Kidney (tissue), 14 donors: ENCODE measurements around the gene SPATA19. TPM values are rescaled to one million over a fixed set of nuclear protein-coding genes. Genes with fewer than 3 reads are reported as not detected.
A peak's percentile ranks its signal among the peaks of the same experiment; 100 is the strongest.

Source experiments
- DNase-seq, 5 donors: peaks; one replicate each; pipeline ENCODE4 v3.0.0-alpha.2; 2013 to 2020
- FAIRE-seq: peaks from 2 replicates; lab custom pipeline; 2012; peaks lifted over from hg19 to GRCh38; lab: Jason Lieb, UNC
- H3K27ac ChIP-seq, 2 donors: one replicate each; pipeline ENCODE4 v1.7.0; 2013; ENCODE audit warnings: low read depth in 2 of 2, low read length in 2 of 2, inconsistent platforms in 1 of 2
- H3K27me3 ChIP-seq: one replicate; pipeline ENCODE4 v1.7.1; 2013; ENCODE audit warnings: low read length, inconsistent platforms; ENCODE audit not compliant: control insufficient read depth, insufficient read depth
- H3K36me3 ChIP-seq, 3 donors: one replicate each; pipeline versions ENCODE4 v1.7.0 to v1.7.1; 2013; ENCODE audit warnings: low read length in 3 of 3, control low read depth in 1 of 3, inconsistent platforms in 1 of 3; ENCODE audit not compliant: insufficient read depth in 3 of 3, control insufficient read depth in 2 of 3
- H3K4me1 ChIP-seq, 3 donors: one replicate each; pipeline versions ENCODE4 v1.7.0 to v1.7.1; 2013; ENCODE audit warnings: low read length in 3 of 3, inconsistent platforms in 1 of 3, low read depth in 1 of 3; ENCODE audit not compliant: control insufficient read depth in 2 of 3, insufficient read depth in 2 of 3
- H3K4me3 ChIP-seq, 3 donors: one replicate each; pipeline versions ENCODE4 v1.7.0 to v1.8.1; 2013; ENCODE audit warnings: low read length in 3 of 3, control low read depth in 1 of 3, inconsistent platforms in 1 of 3
- H3K9ac ChIP-seq, 3 donors: one replicate each; pipeline versions ENCODE4 v1.7.0 to v1.7.1; 2013; ENCODE audit warnings: low read length in 3 of 3, control low read depth in 1 of 3, inconsistent platforms in 1 of 3
- H3K9me3 ChIP-seq, 3 donors: one replicate each; pipeline versions ENCODE4 v1.7.0 to v1.7.1; 2013; ENCODE audit warnings: low read length in 3 of 3, control low read depth in 1 of 3, inconsistent platforms in 1 of 3; ENCODE audit not compliant: control insufficient read depth in 2 of 3, insufficient read depth in 1 of 3
- intact Hi-C: fragments of 100-400 bp; cut with DNase I; formaldehyde crosslinking; loops from one replicate; pipeline ENCODE4 v1.11.1; 2022
- polyA plus RNA-seq: library from polyadenylated mRNA; stranded (reverse); fragments of 350-450 nt; fragmentation: Illumina TruSeq; extraction: RNeasy Lipid Tissue Mini Kit (QIAGEN cat#74804); gene quantifications from one replicate; pipeline ENCODE4 v1.2.3, GENCODE V29; 2014; ENCODE audit warnings: low read depth, low replicate concordance; ENCODE audit not compliant: insufficient read depth
- total RNA-seq: library from RNA; stranded (reverse); fragmentation: NEBNext Ultra II Directional; extraction: Animal tissue kit (Norgen Biotek cat#: 25700); gene quantifications from one replicate; pipeline ENCODE4 v1.2.1, GENCODE V29; 2021
- TF ChIP-seq, protein P1 (sequence below): IDR thresholded peaks from 3 replicates; pipeline ENCODE4 v1.5.1; 2012; ENCODE audit warnings: mild to moderate bottlenecking, moderate library complexity, borderline replicate concordance; ENCODE audit not compliant: insufficient read depth; ENCODE audit errors: extremely low read depth
- donor health status: control.
- donor health status: control.
- donor health status: control.
- donor health status: control.
- donor health status: control.
- donor health status: DM: yes; HTN: yes; CAD: no.
- donor health status: Normal renal cell carcinoma (clear cell type).

SPATA19 gene
- total and polyA plus RNA-seq, 2 donors from 2014 or later: not detected

DNA sequence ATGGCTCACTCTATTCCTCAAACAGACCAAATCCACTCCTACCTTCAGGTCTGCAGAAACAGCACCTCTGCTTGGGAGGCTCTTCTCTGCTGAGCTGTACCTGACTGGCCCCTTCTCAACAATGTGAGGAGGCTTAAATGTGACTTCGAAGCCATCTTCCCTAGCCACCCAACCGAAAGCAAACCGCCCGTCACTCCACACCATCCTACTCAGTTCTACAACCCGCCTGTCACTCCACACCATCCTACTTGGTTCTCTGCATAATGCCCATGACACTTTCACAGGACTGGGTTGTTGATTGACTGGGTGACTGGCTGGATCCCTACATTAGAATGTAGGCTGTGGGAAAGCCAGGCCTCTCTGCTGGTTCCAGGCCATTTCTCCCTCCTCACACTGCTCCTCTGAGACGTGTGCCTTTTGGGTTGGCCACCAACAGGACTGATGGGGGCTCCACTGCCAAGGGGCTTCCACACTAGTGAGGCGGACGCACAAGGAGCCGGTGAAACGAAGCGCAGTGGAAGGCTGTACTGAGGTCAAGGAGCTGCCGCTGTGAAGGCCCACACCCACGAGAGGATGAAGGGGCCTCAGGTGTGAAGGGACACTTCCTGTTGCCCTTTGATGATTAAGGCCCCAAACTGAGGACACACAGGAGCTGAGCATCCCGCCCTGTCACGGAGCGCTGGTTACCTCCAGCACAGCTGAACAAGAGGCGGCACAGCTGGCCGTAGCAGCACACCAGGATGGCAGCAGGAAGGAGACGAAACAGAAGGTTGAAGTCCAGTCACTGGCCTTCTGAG is 47.5 kb upstream of the SPATA19 start:
- FAIRE-seq (no peak), DNase-seq (peak in 1 of 5 donors; percentile 33)
- Histone ChIP-seq H3K4me3 (no peak overlapping the region), H3K4me1 (no peaks in the 10 kb centered on the region), H3K36me3 (no peaks in the 10 kb centered on the region), H3K27me3 (no peaks in the 10 kb centered on the region), H3K27ac (no peak overlapping the region), H3K9me3 (no peaks in the 10 kb centered on the region), H3K9ac (no peak overlapping the region)
- intact Hi-C loops: no loop called here
- TF ChIP-seq, protein P1, sequence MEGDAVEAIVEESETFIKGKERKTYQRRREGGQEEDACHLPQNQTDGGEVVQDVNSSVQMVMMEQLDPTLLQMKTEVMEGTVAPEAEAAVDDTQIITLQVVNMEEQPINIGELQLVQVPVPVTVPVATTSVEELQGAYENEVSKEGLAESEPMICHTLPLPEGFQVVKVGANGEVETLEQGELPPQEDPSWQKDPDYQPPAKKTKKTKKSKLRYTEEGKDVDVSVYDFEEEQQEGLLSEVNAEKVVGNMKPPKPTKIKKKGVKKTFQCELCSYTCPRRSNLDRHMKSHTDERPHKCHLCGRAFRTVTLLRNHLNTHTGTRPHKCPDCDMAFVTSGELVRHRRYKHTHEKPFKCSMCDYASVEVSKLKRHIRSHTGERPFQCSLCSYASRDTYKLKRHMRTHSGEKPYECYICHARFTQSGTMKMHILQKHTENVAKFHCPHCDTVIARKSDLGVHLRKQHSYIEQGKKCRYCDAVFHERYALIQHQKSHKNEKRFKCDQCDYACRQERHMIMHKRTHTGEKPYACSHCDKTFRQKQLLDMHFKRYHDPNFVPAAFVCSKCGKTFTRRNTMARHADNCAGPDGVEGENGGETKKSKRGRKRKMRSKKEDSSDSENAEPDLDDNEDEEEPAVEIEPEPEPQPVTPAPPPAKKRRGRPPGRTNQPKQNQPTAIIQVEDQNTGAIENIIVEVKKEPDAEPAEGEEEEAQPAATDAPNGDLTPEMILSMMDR: no peak

DNA sequence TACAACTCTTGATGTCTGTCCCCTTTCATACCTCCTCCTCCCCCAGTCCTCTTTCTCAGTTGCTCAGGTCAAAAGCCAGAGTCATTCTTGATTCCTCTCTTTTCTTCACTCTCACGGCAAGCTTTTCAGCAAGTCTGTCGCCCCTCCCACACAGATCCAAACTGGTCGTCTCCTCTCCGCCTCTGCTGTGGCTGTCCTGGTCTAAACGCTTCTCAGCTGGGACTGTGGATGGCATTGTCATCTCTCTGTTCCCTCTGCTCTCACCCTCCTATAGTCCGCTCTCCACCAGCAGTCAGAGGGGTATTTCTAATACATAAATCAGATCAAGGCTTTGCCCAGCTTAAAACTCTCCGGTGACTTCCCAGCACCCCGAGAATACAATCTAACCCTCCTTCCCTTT is 46.8 kb upstream of the SPATA19 start:
- H3K27ac ChIP-seq: no peak overlapping the region
- H3K9ac ChIP-seq: no peak overlapping the region
- FAIRE-seq (no peak), DNase-seq (peak in 1 of 5 donors; percentile 15)
- no peaks in the 10 kb centered on the region for H3K27me3 ChIP-seq
- no peak overlapping the region for H3K4me3 ChIP-seq
- H3K9me3 ChIP-seq: no peaks in the 10 kb centered on the region
- H3K4me1 ChIP-seq: no peaks in the 10 kb centered on the region
- H3K36me3 ChIP-seq: no peaks in the 10 kb centered on the region
- TF ChIP-seq, protein P1: no peak
- intact Hi-C loops: no loop called here

DNA sequence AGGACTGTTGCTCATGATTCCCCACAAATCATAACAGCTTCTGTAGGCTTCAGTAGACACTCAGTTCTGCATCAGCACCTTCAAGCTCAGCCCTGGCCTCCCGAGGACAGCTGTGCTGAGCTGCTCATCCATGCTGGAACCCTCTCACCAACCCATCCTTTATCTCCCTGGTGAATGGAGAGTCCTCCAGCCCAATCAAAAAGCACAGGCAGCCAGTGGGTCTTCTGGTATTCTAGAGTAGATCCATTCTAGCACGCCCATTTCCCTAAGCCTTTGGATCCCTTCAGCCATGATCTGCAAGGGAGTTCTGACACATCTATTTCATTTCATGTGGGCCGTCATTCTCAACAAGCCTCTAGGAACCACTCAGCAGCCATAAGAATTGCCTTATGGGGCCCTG is 44.6 kb upstream of the SPATA19 start:
- TF ChIP-seq, protein P1: no peak
- intact Hi-C loops: no loop called here
- no peak for FAIRE-seq

DNA sequence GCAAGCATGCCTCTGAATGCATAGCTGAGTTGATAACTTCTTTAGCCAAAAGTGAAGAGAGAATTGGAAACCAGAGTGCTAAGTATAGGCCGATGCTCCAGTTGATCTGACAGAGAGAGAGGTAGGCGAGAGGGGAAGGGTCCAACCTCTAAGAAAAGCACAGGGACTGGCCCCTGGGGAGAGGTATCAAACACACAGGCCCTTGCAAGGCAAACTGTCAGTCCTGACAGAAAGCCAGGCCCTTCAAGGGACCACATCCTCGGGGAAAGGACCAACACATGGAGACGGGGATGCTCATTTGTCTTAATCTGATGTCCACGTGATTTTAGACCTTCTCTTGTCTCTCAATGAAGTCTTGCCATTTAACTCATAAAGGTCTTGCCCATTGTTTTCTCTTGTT is 43.9 kb upstream of the SPATA19 start:
- H3K9ac ChIP-seq: no peak overlapping the region
- no peak for FAIRE-seq
- H3K27me3 ChIP-seq: no peaks in the 10 kb centered on the region
- no peaks in the 10 kb centered on the region for H3K36me3 ChIP-seq
- H3K27ac ChIP-seq: no peak overlapping the region
- H3K4me3 ChIP-seq: no peak overlapping the region
- peaks cover 0 to 3% (median 0%) of the 10 kb centered on the region in 3 donors for H3K9me3 ChIP-seq
- DNase-seq: no peak
- intact Hi-C loops: no loop called here
- TF ChIP-seq, protein P1: no peak
- H3K4me1 ChIP-seq: no peaks in the 10 kb centered on the region

More for the DNA sequence above, 44.6 kb upstream of the SPATA19 start:
- H3K36me3 ChIP-seq: no peaks in the 10 kb centered on the region
- H3K9ac ChIP-seq: no peak overlapping the region
- no peak for DNase-seq
- H3K9me3 ChIP-seq: no peaks in the 10 kb centered on the region
- no peaks in the 10 kb centered on the region for H3K27me3 ChIP-seq
- H3K27ac ChIP-seq: no peak overlapping the region
- H3K4me1 ChIP-seq: no peaks in the 10 kb centered on the region
- H3K4me3 ChIP-seq: no peak overlapping the region
